Measurements from ENCODE around the gene BANK1. TPM values are rescaled to one million over a fixed set of nuclear protein-coding genes. Genes with fewer than 3 reads are reported as not detected.

BANK1 gene
- total RNA-seq, 2 experiments from 2014 or later = not detected

GRCh38 chr4:101787701-101788316, 2.7 kb upstream of the BANK1 start:
- Mint-ChIP-seq H3K27ac (no peak overlapping the region), H3K27me3 (peaks cover 24% of the 10 kb centered on the region), H3K4me3 (no peak overlapping the region), H3K4me1 (ENCODE audit: low read depth) (peaks cover 9% of the 10 kb centered on the region), H3K36me3 (no peaks in the 10 kb centered on the region), H3K9me3 (no peaks in the 10 kb centered on the region)
- no peak for DNase-seq
- POLR2A ChIA-PET = no interaction called here
- intact Hi-C loops (cut with micrococcal nuclease) = no loop called here
- CTCF ChIA-PET = no interaction called here

- ChIA-PET POLR2A (no interaction called here), CTCF (no interaction called here)
- intact Hi-C loops (cut with micrococcal nuclease) = no loop called here
- Mint-ChIP-seq H3K36me3 (no peaks in the 10 kb centered on the region), H3K27ac (no peak overlapping the region), H3K4me1 (ENCODE audit: low read depth) (peaks cover 9% of the 10 kb centered on the region), H3K27me3 (peaks cover 30% of the 10 kb centered on the region), H3K4me3 (peak overlapping the region; percentile 32), H3K9me3 (no peaks in the 10 kb centered on the region)
- DNase-seq = no peak
Observed at GRCh38 chr4:101791182-101791558, 640 bp downstream of the BANK1 start.

GRCh38 chr4:101792056-101792590, 1.6 kb downstream of the BANK1 start:
- no peaks in the 10 kb centered on the region for H3K36me3 Mint-ChIP-seq
- H3K27ac Mint-ChIP-seq = no peak overlapping the region
- peaks cover 9% of the 10 kb centered on the region for H3K4me1 Mint-ChIP-seq (ENCODE audit: low read depth)
- intact Hi-C loops (cut with micrococcal nuclease) = no loop called here
- no peaks in the 10 kb centered on the region for H3K9me3 Mint-ChIP-seq
- CTCF ChIA-PET = no interaction called here
- no peak for DNase-seq
- POLR2A ChIA-PET = interaction anchor here (0.5 kb wide), 1 partner anchor 38 kb away, joined by 3 read pairs; no protein-coding TSS in a partner anchor
- H3K4me3 Mint-ChIP-seq = no peak overlapping the region
- peaks cover 28% of the 10 kb centered on the region for H3K27me3 Mint-ChIP-seq

GRCh38 chr4:101793397-101793796, 2.9 kb downstream of the BANK1 start:
- H3K9me3 Mint-ChIP-seq = no peaks in the 10 kb centered on the region
- DNase-seq = no peak
- ChIA-PET POLR2A (no interaction called here), CTCF (no interaction called here)
- no peak overlapping the region for H3K27ac Mint-ChIP-seq
- intact Hi-C loops (cut with micrococcal nuclease) = no loop called here
- H3K4me1 Mint-ChIP-seq (ENCODE audit: low read depth) = peaks cover 9% of the 10 kb centered on the region
- H3K27me3 Mint-ChIP-seq = peaks cover 24% of the 10 kb centered on the region
- no peaks in the 10 kb centered on the region for H3K36me3 Mint-ChIP-seq
- H3K4me3 Mint-ChIP-seq = no peak overlapping the region

GRCh38 chr4:101794806-101795205, 4.3 kb downstream of the BANK1 start:
- H3K9me3 Mint-ChIP-seq = peaks cover 2% of the 10 kb centered on the region
- peaks cover 9% of the 10 kb centered on the region for H3K4me1 Mint-ChIP-seq (ENCODE audit: low read depth)
- peaks cover 21% of the 10 kb centered on the region for H3K27me3 Mint-ChIP-seq
- DNase-seq = no peak
- intact Hi-C loops (cut with micrococcal nuclease) = no loop called here
- no peak overlapping the region for H3K4me3 Mint-ChIP-seq
- ChIA-PET POLR2A (no interaction called here), CTCF (no interaction called here)
- no peak overlapping the region for H3K27ac Mint-ChIP-seq
- no peaks in the 10 kb centered on the region for H3K36me3 Mint-ChIP-seq

GRCh38 chr4:101795704-101796103, 5.2 kb downstream of the BANK1 start:
- no peak overlapping the region for H3K4me3 Mint-ChIP-seq
- H3K36me3 Mint-ChIP-seq = no peaks in the 10 kb centered on the region
- H3K27me3 Mint-ChIP-seq = peaks cover 19% of the 10 kb centered on the region
- peaks cover 2% of the 10 kb centered on the region for H3K9me3 Mint-ChIP-seq
- POLR2A ChIA-PET = no interaction called here
- intact Hi-C loops (cut with micrococcal nuclease) = no loop called here
- CTCF ChIA-PET = no interaction called here
- no peak for DNase-seq
- H3K27ac Mint-ChIP-seq = no peak overlapping the region
- peaks cover 4% of the 10 kb centered on the region for H3K4me1 Mint-ChIP-seq (ENCODE audit: low read depth)

- peaks cover 2% of the 10 kb centered on the region for H3K9me3 Mint-ChIP-seq
- intact Hi-C loops (cut with micrococcal nuclease) = no loop called here
- H3K4me3 Mint-ChIP-seq = no peak overlapping the region
- H3K36me3 Mint-ChIP-seq = no peaks in the 10 kb centered on the region
- ChIA-PET POLR2A (no interaction called here), CTCF (interaction anchor here (0.7 kb wide), 1 partner anchor 440 kb away, joined by 3 read pairs; no protein-coding TSS in a partner anchor)
- H3K27me3 Mint-ChIP-seq = peaks cover 7% of the 10 kb centered on the region
- H3K27ac Mint-ChIP-seq = no peak overlapping the region
- no peak for DNase-seq
- no peaks in the 10 kb centered on the region for H3K4me1 Mint-ChIP-seq (ENCODE audit: low read depth)
Observed at GRCh38 chr4:101801958-101802357, 11.4 kb downstream of the BANK1 start.

- H3K36me3 Mint-ChIP-seq = no peaks in the 10 kb centered on the region
- ChIA-PET POLR2A (no interaction called here), CTCF (interaction anchor here (0.9 kb wide), 1 partner anchor 8 kb away, joined by 3 read pairs; no protein-coding TSS in a partner anchor)
- no peaks in the 10 kb centered on the region for H3K9me3 Mint-ChIP-seq
- peaks cover 7% of the 10 kb centered on the region for H3K27me3 Mint-ChIP-seq
- intact Hi-C loops (cut with micrococcal nuclease) = no loop called here
- no peak overlapping the region for H3K27ac Mint-ChIP-seq
- DNase-seq = no peak
- no peak overlapping the region for H3K4me3 Mint-ChIP-seq
- no peaks in the 10 kb centered on the region for H3K4me1 Mint-ChIP-seq (ENCODE audit: low read depth)
Observed at GRCh38 chr4:101806914-101807313, 16.4 kb downstream of the BANK1 start.

GRCh38 chr4:101807351-101807750, 16.8 kb downstream of the BANK1 start:
- H3K27me3 Mint-ChIP-seq = peaks cover 7% of the 10 kb centered on the region
- ChIA-PET CTCF (interaction anchor here (0.9 kb wide), 1 partner anchor 9 kb away, joined by 3 read pairs; no protein-coding TSS in a partner anchor), POLR2A (no interaction called here)
- no peak for DNase-seq
- intact Hi-C loops (cut with micrococcal nuclease) = no loop called here
- H3K27ac Mint-ChIP-seq = no peak overlapping the region
- H3K4me1 Mint-ChIP-seq (ENCODE audit: low read depth) = no peaks in the 10 kb centered on the region
- no peak overlapping the region for H3K4me3 Mint-ChIP-seq
- H3K9me3 Mint-ChIP-seq = no peaks in the 10 kb centered on the region
- H3K36me3 Mint-ChIP-seq = no peaks in the 10 kb centered on the region

- ChIA-PET CTCF (no interaction called here), POLR2A (no interaction called here)
- DNase-seq = no peak
- no peak overlapping the region for H3K4me3 Mint-ChIP-seq
- intact Hi-C loops (cut with micrococcal nuclease) = no loop called here
- no peaks in the 10 kb centered on the region for H3K9me3 Mint-ChIP-seq
- no peaks in the 10 kb centered on the region for H3K4me1 Mint-ChIP-seq (ENCODE audit: low read depth)
- no peak overlapping the region for H3K27ac Mint-ChIP-seq
- no peaks in the 10 kb centered on the region for H3K36me3 Mint-ChIP-seq
- H3K27me3 Mint-ChIP-seq = no peaks in the 10 kb centered on the region
Observed at GRCh38 chr4:101813604-101814003, 23.1 kb downstream of the BANK1 start.

GRCh38 chr4:101818362-101818761, 27.8 kb downstream of the BANK1 start:
- Mint-ChIP-seq H3K4me1 (ENCODE audit: low read depth) (no peaks in the 10 kb centered on the region), H3K9me3 (peaks cover 6% of the 10 kb centered on the region), H3K36me3 (no peaks in the 10 kb centered on the region), H3K4me3 (no peak overlapping the region), H3K27me3 (peaks cover 6% of the 10 kb centered on the region), H3K27ac (no peak overlapping the region)
- ChIA-PET POLR2A (no interaction called here), CTCF (no interaction called here)
- intact Hi-C loops (cut with micrococcal nuclease) = no loop called here
- DNase-seq = no peak

GRCh38 chr4:101823864-101824263, 33.3 kb downstream of the BANK1 start:
- CTCF ChIA-PET = interaction anchor here (0.6 kb wide), 1 partner anchor 24 kb away, joined by 3 read pairs; no protein-coding TSS in a partner anchor
- peaks cover 6% of the 10 kb centered on the region for H3K27me3 Mint-ChIP-seq
- H3K4me3 Mint-ChIP-seq = no peak overlapping the region
- no peak for DNase-seq
- no peaks in the 10 kb centered on the region for H3K36me3 Mint-ChIP-seq
- intact Hi-C loops (cut with micrococcal nuclease) = no loop called here
- no peak overlapping the region for H3K27ac Mint-ChIP-seq
- H3K4me1 Mint-ChIP-seq (ENCODE audit: low read depth) = no peaks in the 10 kb centered on the region
- POLR2A ChIA-PET = no interaction called here
- peaks cover 6% of the 10 kb centered on the region for H3K9me3 Mint-ChIP-seq

- intact Hi-C loops (cut with micrococcal nuclease) = no loop called here
- Mint-ChIP-seq H3K9me3 (peaks cover 6% of the 10 kb centered on the region), H3K4me3 (no peak overlapping the region), H3K36me3 (no peaks in the 10 kb centered on the region), H3K27ac (no peak overlapping the region), H3K4me1 (ENCODE audit: low read depth) (no peaks in the 10 kb centered on the region), H3K27me3 (peaks cover 6% of the 10 kb centered on the region)
- CTCF ChIA-PET = no interaction called here
- POLR2A ChIA-PET = no interaction called here
- DNase-seq = no peak
Observed at GRCh38 chr4:101824500-101824899, 34.0 kb downstream of the BANK1 start.
